Measurements from ENCODE around the gene PCGF3.
"Not testable (repeated sequence)": the region's sequence is repeated elsewhere in the genome, so short reads cannot be mapped to it uniquely, and the experiment has no call there.

Gene PCGF3

DNA sequence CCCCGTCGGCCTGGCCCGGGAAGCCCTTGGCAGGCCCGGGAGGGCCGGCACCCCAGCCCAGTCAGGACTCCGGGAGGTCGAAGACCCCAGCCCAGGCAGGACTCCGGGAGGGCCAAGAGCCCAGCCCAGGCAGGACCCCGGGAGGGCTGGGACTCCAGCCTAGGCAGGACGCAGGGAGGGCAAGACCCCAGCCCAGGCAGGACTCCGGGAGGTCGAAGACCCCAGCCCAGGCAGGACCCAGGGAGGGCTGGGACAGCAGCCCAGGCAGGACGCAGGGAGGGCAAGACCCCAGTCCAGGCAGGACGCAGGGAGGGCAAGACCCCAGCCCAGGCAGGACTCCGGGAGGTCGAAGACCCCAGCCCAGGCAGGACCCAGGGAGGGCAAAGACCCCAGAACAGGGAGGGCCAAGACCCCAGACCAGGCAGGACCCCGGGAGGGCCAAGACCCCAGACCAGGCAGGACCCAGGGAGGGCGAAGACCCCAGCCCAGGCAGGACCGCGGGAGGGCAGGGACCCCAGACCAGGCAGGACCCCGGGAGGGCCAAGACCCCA lies 526 bp downstream of the PCGF3 start:
- not testable (repeated sequence) for DNase-seq

DNA sequence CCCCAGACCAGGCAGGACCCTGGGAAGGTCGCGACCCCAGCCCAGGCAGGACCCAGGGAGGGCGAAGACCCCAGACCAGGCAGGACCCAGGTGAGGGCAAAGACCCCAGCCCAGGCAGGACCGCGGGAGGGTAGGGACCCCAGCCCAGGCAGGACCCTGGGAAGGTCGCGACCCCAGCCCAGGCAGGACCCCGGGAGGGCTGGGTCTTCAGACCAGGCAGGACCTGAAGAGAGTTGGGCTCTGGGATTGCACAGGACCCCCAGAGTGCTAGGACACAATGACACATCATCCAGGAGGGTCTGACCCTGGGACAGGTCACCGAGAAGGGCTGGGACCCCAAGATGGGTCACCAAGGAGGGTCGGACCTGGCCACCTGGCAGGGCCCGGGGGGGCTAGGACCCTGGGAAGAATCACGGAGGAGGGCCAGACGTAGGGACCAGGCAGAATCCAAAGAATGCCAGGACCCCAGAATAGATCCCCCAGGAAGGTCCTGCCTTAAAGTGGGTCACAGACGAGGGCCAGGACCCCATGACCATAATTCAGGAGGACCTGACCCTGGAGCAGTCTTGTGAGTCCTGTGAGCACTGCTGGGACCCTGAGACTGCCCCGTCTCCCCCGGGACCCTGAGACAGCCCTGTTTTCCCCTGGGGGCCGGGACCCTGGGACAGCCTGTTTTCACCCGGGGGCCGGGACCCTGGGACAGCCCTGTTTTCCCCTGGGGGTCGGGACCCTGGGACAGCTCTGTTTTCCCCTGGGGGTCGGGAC lies 1.4 kb downstream of the PCGF3 start:
- DNase-seq: no peak

DNA sequence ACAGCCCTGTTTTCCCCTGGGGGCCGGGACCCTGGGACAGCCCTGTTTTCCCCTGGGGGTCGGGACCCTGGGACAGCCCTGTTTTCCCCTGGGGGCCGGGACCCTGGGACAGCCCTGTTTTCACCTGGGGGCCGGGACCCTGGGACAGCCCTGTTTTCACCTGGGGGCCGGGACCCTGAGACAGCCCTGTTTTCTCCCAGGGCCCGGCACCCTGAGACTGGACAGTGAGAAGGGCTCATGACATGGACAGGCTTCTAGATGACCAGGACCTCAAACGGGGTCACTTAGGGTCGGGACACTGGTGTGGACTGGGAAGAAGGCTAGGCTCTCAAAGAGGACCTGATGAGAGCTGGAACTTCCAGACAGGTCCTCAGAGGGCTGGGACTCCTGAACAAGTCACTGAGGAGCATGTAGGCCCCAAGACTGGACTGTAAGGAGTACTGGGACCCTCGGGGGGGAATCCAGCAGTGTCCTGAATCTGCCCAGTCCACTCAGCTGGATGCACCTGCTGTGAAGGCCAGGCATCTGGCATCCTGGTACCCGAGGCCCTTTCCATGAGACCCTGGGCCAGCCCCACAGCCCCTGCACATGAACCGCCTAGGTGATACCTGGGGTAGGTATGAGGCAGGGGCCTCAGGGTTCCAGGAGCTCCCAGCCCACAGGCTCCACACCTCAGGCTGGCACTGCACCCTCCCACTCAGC lies 2.4 kb downstream of the PCGF3 start:
- DNase-seq: no peak

DNA sequence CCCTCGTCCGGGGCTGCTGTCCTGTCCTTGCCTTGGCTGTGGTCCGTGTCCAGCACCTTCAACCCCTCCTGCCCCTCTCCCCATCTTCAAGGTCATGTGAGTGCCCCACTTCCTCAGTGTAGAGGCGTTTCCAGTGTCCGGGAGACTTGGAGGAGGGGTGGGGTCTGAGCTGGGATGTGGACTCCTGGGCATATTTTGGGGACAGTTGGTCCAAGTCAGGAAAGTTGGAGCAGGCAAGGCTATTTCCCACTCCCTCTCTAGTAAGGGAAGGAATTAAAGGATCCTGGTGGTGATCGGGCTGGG lies 3.0 kb downstream of the PCGF3 start:
- no peak for DNase-seq

DNA sequence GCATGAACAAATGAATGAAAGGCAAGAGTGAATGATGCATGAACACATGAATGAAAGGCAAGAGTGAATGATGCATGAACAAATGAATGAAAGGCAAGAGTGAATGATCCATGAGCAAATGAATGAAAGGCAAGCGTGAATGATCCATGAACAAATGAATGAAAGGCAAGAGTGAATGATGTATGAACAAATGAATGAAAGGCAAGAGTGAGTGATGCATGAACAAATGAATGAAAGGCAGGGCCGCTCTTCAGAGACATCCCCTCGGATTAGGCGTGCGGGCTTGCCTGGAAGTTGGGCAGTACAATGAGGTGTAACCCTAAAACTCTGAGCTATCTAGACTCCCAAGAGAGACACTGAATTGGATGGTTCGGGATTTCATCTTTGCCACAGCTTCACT lies 3.7 kb downstream of the PCGF3 start:
- DNase-seq: no peak

DNA sequence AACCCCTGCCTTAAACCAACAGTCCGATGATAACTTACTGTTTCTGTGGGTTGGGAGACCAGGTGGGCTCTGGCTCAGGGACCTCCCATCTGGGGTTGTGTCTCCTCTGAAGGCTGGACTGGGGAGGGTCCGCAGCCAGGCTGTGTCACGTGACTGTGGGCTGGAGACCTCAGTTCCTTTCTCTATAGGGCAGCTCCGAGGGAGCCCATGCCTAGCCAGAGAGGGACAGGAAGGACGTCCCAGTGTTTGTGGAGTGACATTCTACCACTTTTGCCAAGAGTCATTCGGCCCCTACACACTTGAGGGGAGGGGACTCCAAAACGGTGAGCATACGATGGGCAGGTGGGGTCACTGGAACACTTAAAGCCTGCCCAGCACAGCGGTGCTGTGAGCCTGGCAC lies 4.5 kb downstream of the PCGF3 start:
- DNase-seq: no peak

DNA sequence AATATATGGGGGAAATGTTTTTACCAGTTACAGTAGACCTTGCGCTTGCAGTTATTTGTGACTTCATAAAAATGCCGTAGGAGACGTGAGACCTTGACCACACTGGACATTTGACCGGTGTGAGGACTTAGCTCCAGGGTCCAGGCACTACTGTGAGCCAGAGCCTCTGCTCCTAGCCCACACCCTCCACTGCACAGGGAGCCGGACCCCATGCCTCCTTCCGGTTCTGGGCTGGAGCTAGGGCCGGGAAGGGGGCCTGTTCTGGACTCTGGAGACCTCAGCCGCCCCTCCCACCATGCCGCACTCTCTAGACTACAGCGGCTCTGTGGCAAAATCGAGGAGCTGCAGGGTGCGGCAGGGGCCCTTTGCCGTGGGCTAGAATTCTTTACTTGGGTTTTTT lies 5.3 kb downstream of the PCGF3 start:
- DNase-seq: no peak

DNA sequence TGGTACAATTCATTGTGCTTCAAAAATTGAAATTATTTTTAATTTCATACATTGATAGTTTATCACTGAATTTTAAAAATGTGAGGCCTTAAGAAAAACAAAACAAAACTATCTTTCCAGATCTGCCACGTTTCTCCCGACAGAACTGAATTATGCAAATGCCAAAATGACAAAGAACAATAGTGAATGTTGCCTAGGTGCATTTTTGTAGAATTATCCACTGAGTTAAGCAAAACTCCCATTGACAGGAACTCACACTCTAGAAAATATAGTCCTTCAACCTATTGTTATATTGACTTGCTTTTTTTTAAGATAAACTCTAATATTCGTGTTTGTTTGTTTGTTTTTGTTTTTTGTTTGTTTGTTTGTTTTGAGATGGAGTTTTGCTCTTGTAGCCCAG lies 6.5 kb downstream of the PCGF3 start:
- no peak for DNase-seq

DNA sequence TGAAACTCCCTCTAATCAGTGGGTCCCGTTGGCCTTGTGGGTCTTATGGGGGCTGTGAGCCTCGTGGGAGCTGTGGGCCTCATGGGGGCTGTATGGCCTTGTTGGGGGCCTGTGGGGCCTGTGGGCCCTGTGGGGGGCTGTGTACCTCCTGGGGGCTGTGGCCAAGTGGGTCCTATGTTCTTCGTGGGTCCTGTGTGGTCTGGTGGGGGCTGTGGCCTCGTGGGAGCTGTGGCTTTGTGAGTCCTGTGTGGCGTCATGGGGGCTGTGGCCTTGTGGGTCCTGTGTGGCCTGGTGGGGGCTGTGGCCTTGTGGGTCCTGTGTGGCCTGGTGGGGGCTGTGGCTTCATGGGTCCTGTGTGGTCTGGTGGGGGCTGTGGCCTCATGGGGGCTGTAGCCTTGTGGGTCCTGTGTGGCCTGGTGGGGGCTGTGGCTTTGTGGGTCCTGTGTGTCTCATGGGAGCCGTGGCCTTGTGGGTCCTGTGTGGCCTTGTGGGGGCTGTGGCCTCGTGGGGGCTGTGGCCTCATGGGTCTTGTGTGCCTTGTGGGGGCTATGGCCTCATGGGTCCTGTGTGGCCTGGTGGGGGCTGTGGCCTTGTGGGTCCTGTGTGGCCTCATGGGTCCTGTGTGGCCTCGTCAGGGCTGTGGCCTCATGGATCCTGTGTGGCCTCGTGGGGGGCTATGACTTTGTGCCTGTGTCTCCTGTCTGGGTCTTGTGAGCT lies 7.4 kb downstream of the PCGF3 start:
- DNase-seq: no peak

DNA sequence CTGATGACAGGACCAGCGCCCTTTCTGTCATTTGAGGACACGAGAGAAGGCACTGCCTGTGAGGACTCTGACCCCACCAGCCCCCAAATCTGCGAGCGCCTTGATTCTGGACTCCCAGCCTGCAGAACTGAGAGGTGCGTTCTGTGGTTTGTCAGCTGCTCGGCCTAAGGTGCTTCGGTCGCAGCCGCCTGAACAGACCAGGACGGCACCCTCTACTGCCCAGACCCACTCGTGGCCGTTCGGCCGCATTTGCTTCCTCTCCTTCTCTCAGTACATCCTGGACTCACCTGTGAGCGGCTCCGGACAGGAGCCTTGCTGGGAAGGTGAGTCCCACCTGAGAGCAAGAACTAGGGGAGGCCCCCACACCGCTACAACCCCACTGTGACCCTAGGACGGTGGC lies 8.5 kb downstream of the PCGF3 start:
- DNase-seq: no peak

DNA sequence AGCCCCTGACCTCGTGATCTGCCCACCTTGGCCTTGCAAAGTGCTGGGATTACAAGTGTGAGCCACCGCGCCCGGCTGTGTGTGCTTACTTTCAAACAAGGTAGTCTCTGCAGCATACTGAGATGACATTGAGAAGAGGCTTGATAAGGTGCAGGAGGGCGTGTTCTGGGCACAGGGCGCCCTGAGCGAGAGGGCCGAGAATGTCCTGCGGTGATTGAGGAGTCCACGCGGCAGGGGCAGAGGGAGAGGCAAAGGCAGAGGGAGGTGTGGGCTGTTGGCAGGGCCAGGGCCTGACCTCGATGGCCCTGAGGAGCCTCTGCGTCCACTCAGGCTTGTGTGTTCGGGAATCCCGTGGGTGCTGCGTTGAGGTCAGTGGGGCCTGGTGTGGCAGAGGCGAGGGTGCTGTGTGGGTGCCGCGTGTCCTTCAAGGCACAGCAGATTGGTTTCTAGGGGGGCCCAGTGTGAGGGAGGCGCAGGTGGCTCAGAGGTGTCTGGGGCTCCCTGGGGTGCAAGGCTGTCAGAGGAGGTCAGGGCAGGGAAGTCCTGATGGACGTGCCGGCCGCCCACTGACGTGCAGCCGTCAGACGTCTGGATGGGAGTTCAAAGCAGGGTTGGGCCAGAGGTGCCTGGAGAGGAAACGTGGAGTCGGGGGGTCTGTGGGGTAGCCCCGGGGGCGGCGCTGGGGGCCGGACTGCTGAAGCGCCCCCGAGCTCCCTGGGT lies 12.1 kb downstream of the PCGF3 start:
- no peak for DNase-seq

DNA sequence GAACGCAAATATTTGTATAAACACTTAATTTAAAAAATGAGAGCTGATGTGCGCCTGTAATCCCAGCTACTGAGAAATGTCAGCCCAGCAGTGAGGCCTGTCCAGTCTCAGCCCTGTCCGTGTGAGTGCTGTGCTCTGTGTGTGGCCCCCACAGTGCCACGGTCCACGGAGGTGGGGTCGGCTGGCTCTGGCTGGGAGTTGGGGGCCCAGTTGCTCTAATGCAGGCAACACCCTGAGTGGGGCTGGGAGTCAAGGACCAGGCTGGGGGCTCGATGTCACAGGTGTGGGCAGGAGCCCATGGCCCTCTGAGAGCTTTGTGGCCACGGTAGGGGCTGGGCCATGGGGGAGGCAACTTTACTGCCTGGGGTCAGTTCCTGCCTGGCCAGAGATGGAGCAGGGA lies 12.8 kb downstream of the PCGF3 start:
- DNase-seq: no peak

DNA sequence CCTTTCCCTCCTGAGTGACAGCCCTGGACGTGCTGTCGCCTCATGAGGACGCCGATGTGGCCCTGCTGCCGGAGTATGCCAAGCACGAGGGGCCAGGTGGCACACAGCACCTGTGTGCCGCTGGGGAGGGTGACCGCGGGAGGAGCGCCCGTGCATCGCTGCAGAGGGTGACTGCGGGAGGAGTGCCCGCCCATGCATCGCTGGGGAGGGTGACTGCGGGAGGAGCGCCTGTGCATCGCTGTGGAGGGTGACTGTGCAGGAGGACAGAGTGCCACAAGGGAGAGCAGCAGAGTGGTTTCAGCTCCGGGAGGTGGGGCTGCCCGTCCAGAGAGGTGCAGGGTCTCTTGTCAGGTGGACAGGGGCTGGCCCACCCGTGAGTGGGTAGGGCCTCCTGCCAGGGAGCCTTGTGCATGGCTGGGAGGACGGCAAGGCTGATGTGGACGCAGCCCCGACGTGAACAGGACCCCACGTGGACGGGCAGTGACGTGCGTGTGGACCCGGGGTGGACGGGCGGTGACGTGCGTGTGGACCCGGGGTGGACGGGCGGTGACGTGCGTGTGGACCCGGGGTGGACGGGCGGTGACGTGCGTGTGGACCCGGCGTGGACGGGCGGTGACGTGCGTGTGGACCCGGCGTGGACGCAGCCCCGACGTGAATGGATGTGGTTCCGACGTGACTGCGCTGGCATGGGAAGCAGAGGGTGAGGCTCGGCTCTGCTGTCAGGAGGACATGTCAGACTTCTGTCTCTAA lies 14.7 kb downstream of the PCGF3 start:
- DNase-seq: no peak

DNA sequence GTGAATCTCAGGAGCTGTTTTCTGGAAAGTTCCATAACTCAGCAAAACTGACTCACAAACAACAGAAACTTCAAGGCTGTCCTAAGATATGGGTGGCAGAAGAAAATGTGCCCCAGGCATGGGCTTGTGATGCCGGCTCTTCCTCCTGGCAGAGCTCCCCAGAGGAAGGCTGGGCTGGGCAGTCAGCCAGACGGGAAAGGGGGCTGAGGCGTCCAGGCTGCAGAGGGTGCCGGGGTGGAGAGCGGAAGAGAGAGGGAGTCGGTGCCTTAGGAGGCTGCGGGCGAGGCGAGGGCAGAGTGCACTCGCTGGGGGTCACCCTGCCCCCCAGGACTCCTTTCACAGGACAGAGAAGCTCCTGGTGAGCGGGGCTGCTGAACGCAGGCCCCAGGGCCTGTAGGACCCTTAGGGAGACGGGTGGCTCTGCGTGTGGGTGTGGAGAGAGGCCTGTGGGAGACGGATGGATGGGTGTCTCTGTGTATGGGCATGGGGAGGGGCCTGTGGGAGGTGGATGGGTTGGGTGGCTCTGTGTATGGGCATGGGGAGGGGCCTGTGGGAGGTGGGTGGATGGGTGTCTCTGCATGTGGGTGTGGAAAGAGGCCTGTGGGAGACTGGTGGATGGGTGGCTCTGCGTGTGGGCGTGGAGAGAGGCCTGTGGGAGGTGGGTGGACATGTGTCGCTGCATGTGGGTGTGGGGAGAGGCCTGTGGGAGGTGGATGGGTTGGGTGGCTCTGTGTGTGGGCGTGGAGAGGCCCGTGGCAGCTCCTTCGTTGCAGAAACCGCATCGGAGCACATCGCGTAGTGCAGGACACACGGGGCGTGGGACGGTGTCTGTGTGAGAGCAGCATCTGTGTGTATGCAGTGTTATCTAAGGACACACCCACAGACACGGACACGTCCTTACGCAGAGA lies 15.9 kb downstream of the PCGF3 start:
- no peak for DNase-seq

DNA sequence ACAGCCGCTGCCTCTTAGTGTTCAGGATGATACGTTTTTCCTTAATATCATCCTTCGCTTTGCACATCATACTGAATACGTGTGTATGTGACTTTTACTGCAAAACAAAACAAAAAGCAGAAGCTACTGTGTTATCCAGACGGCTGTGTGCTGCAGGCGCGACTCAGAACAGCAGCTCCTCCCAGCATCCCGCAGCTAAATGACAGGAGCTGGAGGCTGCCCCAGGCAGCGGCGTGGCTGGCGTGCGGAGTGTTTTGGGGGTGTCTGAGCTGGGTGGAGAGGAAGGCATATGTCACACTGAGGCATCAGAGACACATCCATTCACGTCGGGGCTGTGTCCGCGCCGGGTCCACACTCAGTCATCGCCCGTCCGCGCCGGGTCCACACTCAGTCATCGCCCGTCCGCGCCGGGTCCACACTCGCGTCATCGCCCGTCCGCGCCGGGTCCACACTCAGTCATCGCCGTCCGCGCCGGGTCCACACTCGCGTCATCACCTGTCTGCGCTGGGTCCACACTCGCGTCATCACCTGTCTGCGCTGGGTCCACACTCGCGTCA lies 16.6 kb downstream of the PCGF3 start:
- DNase-seq: no peak

DNA sequence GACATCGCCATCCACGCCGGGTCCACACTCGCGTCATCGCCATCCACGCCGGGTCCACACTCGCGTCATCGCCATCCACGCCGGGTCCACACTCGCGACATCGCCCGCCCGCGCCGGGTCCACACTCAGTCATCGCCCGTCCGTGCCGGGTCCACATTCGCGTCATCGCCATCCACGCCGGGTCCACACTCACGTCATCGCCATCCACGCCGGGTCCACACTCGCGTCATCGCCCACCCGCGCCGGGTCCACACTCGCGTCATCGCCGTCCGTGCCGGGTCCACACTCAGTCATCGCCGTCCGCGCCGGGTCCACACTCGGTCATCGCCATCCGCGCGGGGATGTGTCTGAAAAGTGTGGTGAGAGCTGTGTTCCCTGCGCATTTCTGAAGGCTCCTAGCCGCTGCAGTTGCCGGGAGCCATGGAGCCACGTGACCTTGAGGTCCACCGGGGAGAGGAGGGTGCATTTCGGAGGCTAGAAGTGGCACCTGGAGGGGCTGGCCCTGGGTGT lies 17.3 kb downstream of the PCGF3 start:
- no peak for DNase-seq

DNA sequence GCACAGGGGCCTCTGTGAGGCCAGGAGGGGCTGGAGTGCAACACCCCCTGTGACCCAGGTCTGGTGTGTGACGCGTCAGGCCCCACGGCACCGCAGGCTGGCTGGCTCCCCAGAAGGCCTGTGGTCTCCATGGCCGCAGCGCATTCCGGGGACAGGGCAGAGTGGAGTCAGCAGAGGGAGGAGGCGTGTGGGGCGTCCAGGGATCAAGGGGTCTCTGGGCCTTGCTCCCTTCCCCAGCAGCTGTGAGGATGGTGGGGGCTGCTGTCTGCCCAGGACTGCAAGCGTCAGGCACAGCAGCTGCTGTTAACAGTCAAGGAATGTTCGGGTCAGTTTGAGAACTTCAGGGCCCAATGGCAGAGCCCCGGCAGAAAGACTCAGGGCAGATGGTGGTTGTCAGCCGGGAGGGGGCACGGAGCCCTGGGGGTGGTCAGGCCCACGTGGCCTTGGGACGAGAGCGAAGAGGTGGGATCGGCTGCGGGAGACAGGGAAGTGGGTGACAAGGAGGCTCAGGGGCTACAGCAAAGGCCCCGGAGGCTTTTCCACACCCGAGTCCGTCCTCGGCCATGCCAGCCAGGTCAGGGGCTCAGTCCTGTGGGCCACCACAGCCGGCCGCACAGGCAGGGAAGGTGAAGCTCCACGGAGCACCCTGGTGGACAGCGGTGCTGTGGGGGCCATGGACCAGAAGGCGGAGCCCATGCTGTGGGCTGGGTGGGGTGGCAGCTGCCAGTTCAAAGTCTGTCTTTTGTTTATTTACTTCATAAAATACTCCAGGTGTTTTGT lies 18.3 kb downstream of the PCGF3 start:
- no peak for DNase-seq

DNA sequence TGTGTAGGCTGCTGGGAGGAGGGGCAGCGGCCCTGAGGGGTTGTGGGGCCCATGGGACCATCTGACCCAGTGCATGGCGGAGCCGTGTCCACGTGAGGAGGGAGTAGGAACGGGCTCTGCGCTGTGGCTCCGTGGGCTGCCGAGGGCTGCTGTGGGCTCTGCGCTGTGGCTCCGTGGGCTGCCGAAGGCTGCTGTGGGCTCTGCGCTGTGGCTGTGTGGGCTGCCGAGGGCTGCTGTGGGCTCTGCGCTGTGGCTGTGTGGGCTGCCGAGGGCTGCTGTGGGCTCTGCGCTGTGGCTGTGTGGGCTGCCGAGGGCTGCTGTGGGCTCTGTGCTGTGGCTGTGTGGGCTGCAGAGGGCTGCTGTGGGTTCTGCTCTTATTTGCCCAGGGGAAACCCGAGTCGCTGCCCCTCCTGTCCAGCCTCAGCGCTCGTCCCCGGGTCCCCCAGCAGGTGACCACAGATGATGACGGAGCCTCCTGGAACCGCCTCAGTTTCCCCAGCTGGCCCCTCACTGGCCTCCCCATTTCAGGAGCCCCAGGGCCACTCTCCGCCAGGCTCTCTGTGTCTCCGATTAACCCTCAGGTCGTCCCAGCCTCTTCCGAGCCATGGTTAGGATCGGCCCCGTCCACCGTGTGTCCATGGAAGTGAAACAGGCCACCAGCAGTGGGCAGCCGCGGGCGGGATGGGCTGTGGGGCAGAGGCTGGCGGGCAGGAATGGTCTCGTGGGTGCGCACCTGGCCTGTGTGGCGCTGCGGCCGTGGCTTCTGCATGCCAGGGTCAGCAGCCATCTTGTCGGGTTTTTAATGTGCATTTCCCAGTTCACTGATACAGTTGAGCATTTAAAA lies 20.0 kb downstream of the PCGF3 start:
- no peak for DNase-seq

DNA sequence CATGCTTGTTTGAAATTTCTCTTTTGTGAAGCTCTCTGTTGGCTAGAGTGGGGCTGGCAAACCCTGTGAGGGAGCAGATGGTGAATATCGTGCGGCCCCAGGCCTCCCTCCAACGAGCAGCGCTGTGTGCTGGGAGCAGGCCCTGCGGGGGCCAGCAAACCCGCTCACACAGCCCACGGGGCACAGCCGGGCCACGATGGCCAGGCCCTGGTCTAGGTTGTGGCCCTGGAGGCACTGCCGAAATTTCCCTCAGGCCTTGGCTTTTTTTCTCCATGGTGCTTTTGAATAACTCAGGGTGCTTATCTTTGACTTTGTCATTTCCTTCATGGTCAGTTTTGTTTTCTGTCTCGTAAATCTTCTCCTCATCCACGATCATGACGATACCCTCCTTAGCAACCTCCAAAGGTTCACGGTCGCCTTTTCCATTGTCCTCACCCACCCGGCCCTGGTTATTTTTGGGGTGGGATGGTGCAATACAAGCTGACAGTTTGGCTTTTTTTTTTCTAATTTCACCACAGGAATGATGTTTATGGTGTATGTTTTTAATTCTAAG lies 20.7 kb downstream of the PCGF3 start:
- DNase-seq: no peak
